WERI-Rb-1 (cell line): ENCODE data around the gene HSDL1.

Source experiments
- DNase-seq: peaks from one replicate; pipeline ENCODE4 v3.0.0-alpha.2; 2020
- H3K27ac ChIP-seq: fragments of 250-450 bp; sonication (Bioruptor Pico); 2 replicates; pipeline ENCODE4 v1.5.1; 2020; ENCODE audit warnings: mild to moderate bottlenecking, moderate library complexity
- H3K27me3 ChIP-seq: fragments of 250-450 bp; sonication (Bioruptor Pico); 2 replicates; pipeline ENCODE4 v1.5.1; 2021; ENCODE audit warnings: mild to moderate bottlenecking, low read depth, moderate library complexity; ENCODE audit not compliant: insufficient read depth, severe bottlenecking
- H3K36me3 ChIP-seq: fragments of 250-450 bp; sonication (Bioruptor Pico); 2 replicates; pipeline ENCODE4 v1.5.1; 2020; ENCODE audit warnings: mild to moderate bottlenecking, moderate library complexity
- H3K4me3 ChIP-seq: 2 replicates; pipeline ENCODE4 v1.5.1; 2011; ENCODE audit warnings: low read depth, mild to moderate bottlenecking, control low read depth, low read length
- H3K9me3 ChIP-seq: fragments of 250-450 bp; sonication (Bioruptor Pico); 2 replicates; pipeline ENCODE4 v1.5.1; 2021; ENCODE audit warnings: mild to moderate bottlenecking, moderate library complexity; ENCODE audit not compliant: severe bottlenecking
- TF ChIP-seq, protein P1 (sequence below): IDR thresholded peaks from 2 replicates; pipeline ENCODE4 v1.5.1; 2011; ENCODE audit warnings: low read depth, mild to moderate bottlenecking, control low read depth, inconsistent platforms, low read length

Gene HSDL1

GRCh38 chr16:84090211-84090610, 54.8 kb downstream of the HSDL1 start:
- TF ChIP-seq, protein P1, sequence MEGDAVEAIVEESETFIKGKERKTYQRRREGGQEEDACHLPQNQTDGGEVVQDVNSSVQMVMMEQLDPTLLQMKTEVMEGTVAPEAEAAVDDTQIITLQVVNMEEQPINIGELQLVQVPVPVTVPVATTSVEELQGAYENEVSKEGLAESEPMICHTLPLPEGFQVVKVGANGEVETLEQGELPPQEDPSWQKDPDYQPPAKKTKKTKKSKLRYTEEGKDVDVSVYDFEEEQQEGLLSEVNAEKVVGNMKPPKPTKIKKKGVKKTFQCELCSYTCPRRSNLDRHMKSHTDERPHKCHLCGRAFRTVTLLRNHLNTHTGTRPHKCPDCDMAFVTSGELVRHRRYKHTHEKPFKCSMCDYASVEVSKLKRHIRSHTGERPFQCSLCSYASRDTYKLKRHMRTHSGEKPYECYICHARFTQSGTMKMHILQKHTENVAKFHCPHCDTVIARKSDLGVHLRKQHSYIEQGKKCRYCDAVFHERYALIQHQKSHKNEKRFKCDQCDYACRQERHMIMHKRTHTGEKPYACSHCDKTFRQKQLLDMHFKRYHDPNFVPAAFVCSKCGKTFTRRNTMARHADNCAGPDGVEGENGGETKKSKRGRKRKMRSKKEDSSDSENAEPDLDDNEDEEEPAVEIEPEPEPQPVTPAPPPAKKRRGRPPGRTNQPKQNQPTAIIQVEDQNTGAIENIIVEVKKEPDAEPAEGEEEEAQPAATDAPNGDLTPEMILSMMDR, result no peak
- Histone ChIP-seq H3K4me3 (no peak overlapping the region), H3K27ac (no peak overlapping the region)

DNA sequence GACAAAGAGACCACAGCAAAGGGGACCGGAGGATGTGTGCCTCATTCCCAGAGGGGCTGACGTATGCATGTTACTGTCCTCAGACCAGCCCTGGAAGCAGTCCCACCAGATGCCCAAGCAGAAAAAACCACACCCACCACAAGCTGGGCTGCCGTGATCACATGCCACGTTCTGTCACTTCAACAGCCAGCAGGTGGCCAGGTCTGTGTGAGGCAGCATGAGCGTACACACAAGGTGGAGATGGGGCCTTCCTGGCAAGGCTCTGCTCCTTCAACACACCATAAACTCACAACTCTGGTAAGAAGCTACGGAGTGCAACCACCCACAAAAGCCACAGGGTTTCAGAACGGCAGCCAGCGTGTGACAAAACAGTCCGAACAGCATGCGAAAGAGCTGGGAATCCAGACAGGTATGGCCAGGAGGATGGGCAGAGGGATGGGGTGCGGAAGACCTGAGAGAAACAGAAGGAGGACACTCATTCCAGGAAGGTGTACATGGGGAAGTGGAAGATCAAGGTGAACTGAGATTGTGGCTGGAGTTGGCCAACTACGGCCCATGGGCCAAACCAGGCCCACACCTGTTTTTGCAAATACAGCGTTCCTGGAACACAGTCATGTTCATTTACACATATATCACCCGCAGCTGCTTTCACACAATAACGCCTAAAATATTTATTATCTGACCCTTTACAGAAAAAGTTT, 56.1 kb downstream of the HSDL1 start:
- Histone ChIP-seq H3K36me3 (peaks cover 37% of the 10 kb centered on the region), H3K9me3 (no peaks in the 10 kb centered on the region), H3K27ac (no peak overlapping the region), H3K27me3 (no peaks in the 10 kb centered on the region), H3K4me3 (no peak overlapping the region)
- DNase-seq, result peak; percentile 59
- TF ChIP-seq, protein P1, result peak; percentile 50

More at GRCh38 chr16:84090211-84090610, 54.8 kb downstream of the HSDL1 start:
- Histone ChIP-seq H3K27me3 (no peaks in the 10 kb centered on the region), H3K9me3 (no peaks in the 10 kb centered on the region), H3K36me3 (peaks cover 41% of the 10 kb centered on the region)
- DNase-seq, result no peak

DNA sequence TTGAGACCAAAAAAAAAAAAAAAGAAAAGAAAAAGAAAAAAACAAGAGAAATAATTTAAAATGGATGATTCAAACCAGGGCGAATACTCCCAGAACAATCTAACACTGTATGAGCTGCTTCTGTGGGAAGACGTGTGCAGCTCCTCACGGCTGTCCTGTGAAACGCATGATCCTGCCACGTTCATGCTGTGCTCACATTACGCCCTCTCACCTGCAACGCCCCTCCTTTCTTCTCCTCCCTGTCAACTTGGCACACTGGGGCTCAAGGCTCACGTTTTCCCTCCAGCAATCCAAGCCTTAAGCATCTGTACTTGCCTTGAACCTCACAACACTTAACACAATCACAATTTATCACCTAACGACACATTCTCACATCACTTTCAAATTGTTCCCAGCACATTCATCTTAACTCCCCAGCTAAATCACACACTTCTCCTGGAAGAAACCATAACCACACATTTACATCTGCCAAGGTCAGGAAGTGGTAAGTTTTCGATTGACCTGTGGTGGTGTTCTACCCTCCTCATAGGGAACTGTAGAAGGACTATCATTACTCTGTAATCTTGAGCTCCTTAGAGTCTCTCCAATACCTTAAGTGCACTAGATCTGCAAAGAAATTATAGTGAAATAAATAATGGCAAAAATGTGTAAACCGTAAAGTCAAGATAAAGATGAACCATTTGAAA, 57.4 kb downstream of the HSDL1 start:
- Histone ChIP-seq H3K36me3 (peaks cover 29% of the 10 kb centered on the region), H3K9me3 (no peaks in the 10 kb centered on the region), H3K4me3 (no peak overlapping the region), H3K27me3 (no peaks in the 10 kb centered on the region), H3K27ac (no peak overlapping the region)
- DNase-seq, result no peak
- TF ChIP-seq, protein P1, result no peak

GRCh38 chr16:84087001-84087400, 58.0 kb downstream of the HSDL1 start:
- TF ChIP-seq, protein P1, result no peak
- Histone ChIP-seq H3K36me3 (peaks cover 22% of the 10 kb centered on the region), H3K27me3 (no peaks in the 10 kb centered on the region), H3K9me3 (no peaks in the 10 kb centered on the region), H3K4me3 (no peak overlapping the region), H3K27ac (no peak overlapping the region)
- no peak for DNase-seq

GRCh38 chr16:84086341-84086740, 58.6 kb downstream of the HSDL1 start:
- TF ChIP-seq, protein P1, result no peak
- H3K4me3 ChIP-seq, result no peak overlapping the region
- H3K27ac ChIP-seq, result no peak overlapping the region
- DNase-seq, result no peak
- peaks cover 22% of the 10 kb centered on the region for H3K36me3 ChIP-seq
- no peaks in the 10 kb centered on the region for H3K27me3 ChIP-seq
- H3K9me3 ChIP-seq, result no peaks in the 10 kb centered on the region
